HG03159 (cell line): Measurements from ENCODE around the gene GALNT7.

Experiments
- ATAC-seq: cut with Tn5 transposase; IDR thresholded peaks from one replicate; pipeline ENCODE4 v1.9.1; 2021; ENCODE audit warnings: mild to moderate bottlenecking, moderate library complexity; ENCODE audit not compliant: unreplicated experiment

GALNT7 gene

DNA sequence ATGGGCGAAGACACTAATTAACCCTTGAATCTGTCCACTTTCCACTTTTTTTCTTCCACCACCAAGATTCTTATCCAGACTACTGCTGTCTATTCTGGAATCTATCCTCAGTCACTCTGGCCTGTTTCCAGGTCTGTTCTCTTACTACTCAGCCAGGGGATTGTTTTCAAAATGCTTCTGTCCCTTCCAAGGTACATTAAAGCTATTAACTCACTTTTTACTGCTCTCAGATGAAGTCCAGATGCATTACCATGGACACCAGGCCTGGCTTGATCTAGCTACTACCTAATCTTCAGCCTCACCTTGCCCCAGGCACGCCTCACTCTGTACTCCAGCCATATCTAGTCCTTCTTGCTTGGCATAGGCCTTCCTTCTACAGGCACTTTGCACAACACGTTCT, 66.4 kb downstream of the GALNT7 start:
- ATAC-seq = no peak

DNA sequence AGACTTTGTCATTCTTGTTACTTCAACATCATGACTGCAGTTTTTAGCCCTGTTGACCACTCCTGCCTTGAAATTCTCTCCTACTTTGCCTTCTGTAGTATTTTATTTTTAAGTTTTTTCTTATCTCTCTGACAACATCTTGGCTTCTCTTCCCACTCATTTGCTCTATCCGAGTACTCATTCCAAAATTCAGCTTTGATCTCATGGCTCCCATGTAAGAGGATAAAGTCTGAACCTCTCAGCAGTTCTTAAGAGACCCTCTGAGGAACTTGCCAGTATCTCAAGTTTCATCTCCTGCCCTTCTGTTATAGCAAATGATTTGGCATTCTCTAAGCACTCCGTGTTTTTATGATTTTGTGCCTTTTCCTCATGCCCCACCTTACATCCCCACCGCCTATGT, 67.7 kb downstream of the GALNT7 start:
- ATAC-seq = no peak

DNA sequence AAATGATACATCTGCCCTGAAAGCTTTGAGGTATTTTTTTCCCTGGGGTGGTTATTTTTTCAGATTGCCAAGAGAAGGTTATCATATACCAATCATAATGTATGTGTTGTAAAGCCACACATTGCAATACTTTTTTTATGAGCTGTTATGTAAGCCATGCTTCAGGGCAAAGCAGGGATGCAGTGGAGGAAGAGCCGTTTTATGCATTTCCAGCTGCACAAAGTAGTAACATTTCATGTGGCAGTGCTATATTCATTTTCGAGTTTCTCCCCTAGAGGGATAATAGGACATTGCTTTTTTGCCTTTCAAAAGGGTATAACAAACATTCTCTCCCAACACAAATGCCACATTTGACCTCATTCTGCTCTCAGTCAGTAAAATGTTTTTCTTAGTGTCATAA, 68.5 kb downstream of the GALNT7 start:
- ATAC-seq = no peak

DNA sequence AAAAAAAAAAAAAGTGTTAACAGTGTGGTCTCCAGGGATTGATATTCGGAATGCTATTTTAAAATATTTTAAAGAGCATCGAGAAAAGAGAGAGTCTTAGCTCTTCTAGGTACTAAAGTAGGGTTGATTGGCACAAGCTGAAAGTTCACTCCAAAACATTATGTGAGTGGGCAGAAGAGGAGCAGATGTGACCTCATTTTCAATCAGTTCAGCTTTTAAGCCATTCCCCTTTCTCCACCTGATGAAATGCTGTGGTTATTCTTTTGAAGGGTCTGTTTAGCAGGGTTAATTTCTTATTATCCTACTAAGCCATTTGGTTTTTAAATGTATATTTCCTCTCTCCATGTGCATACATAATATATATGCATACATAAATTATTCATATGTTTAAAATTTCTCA, 69.2 kb downstream of the GALNT7 start:
- no peak for ATAC-seq

DNA sequence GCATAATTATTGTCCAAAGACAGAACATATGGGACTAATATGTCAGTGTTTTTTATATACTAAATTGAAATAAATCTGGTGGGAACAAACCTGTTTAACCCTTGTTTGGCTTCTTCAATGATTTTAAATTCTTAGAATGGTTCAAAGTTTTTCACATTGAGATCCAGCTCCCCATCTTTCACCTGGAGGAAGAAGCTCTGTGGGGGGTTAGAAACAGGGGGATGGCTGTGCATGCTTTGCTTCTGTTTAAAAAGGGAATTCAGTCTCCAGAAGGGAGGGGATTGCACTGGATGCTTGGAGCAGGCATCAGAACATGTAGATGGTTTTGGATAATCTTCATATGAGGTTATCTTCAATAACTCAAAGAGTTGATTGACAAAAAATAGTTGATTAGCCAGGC, 72.1 kb downstream of the GALNT7 start:
- ATAC-seq = no peak

DNA sequence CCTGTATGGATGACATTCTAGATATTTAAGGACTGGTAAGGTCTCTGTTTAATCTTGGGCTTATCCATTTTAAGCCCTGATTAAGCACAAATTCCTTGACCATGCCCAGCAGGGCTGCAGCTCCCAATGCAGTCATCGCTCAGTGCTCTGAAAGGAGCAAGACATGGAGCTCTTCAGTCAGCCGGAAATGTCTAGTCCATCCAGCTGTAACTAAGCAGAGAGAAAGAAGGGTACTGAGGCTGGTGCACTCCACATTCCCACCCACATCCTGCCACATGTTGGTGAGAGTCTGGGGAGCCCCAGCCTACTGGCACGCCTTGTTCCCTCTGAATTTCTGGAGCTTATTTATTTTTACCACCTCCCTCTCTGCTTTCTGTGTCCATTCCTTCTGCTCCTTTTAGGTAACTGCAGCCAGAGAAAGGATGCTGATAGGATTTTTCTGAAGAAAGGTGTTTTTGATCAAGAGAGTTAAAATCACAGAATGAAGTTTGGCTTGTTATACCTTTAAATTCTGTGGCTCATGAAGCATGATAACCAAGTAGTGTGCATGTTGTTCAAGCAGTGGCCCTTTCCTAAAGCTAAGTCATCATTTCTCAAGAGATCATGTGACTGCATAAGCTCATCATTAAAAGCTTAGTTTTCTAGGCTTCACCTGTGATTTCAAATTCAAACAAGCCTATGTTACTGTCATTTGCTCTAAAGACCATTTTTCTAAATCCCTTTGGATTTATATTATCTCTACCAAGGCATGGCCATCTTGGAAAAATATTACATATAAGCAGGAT, 74.0 kb downstream of the GALNT7 start:
- ATAC-seq = no peak

DNA sequence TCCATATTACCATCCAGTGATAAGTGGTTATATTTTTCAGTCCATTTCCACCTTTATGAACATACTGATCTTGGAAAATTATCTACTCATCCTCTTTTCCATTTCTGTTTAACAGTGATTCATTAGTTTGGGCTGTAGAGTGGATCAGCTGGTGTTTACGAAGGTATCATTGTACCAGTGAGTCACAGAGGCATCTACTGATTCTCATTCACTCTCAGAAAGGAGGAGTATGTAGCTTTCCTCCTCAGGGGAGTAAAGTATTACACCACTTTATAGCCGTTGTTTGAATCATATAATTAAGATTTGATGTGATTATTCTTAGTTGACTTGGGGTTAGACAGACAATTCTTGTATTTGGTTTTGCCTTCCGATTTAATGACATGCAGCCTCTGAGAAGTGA, 74.7 kb downstream of the GALNT7 start:
- ATAC-seq = no peak

DNA sequence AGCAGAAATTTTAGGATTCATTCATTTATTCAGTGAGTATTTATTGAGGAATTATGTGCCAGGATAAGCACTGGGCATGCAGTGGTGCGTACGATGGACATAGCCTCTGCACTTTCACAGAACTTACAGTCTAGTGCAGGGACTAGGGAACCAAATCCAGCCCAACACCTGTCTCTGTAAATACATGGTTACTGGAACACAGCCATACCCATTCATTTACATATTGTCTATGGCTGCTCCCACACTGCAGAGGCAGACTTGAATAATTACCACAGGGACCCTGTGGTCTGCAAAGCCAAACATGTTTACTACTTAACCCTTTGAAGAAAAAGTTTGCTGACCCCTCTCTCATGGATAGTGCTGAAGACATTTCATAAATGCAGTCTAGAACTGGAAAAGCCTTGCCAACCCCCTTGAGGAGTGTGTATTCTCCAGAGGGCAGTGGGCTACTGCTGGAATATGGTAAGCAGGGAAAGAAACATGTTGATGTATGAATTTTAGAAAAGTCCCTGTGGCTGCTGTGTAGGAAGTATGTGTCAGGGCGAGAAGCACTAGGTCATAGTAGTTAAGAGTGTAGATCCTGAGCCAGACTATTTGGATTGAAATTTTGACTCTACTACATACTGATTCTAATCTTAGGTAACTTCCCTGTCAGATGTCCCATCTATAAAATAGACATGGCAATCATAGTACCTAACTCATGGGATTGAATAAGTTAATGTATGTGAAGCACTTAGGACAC, 75.5 kb downstream of the GALNT7 start:
- peak; percentile 67 for ATAC-seq

DNA sequence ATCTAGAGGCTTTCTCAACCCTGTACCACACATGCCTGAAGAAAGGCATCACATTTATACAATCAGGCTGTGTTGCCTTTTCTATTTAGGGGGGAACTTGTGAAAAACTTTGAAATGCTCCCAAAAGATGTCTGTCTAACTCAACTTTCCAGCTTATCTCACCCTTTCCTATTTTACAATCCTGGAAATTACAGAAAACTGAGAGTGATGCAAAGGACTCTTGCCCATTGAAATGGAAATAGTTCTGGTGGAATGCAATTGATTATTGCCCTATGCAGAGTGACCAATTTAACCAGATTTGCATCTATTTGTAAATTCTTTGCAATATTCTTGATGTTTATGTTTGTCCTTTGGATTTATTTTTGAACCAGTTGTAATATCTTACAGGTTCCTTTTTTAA, 77.3 kb downstream of the GALNT7 start:
- ATAC-seq = no peak

DNA sequence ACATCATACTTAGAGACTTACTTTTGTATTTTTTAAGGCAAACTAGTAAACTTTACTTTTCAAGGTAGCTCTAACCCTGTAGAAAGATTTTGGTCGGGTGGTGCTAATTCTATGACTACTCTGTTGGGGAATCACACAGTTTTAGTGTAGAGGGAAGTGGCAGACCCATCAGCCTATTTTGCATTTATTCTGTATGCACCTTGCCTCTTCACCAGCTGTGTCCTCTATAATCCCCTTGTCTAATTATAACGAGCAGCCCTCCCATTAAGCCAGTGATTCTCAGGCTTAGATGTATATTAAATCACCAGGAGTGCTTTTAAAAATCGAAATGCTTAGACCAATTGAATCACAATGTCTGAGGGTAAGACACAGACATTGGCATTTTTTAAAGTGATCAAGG, 78.1 kb downstream of the GALNT7 start:
- peak; percentile 51 for ATAC-seq

DNA sequence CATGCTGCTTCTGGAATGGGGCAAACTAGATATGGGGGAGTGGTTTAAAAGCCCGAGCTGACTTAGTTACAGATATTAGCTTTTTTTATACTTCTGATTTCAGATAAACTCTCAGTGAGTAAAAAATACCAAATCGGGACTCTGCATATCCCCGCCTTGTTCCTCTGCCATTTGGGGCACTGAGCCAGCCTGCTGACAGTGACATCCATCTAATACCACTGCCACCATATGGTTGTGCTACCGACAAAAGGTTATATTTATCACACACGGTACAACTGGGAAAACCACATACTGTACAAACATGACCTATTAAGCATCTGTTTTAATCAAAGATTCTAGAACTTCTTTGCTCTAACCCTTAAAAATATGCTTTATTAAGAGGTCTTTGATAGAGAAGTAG, 78.7 kb downstream of the GALNT7 start:
- no peak for ATAC-seq

DNA sequence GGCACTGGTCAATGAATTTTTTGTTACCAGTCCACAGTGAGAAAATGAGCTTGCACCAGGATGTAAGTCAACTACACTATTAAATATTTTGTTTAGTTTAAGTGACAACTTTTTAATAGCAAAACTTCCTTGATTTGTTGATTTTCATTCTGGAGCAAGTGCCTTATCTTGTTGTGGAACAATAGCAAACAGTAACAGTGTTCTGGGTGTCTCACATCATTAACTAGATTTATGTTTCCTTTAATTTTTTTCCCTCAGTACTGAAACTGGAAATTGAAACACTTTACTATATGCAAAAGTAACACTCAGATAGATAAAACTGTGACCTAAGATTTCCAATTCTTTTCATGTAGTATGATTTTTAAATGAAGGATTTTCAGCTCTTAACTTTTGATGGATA, 80.1 kb downstream of the GALNT7 start:
- ATAC-seq = no peak

DNA sequence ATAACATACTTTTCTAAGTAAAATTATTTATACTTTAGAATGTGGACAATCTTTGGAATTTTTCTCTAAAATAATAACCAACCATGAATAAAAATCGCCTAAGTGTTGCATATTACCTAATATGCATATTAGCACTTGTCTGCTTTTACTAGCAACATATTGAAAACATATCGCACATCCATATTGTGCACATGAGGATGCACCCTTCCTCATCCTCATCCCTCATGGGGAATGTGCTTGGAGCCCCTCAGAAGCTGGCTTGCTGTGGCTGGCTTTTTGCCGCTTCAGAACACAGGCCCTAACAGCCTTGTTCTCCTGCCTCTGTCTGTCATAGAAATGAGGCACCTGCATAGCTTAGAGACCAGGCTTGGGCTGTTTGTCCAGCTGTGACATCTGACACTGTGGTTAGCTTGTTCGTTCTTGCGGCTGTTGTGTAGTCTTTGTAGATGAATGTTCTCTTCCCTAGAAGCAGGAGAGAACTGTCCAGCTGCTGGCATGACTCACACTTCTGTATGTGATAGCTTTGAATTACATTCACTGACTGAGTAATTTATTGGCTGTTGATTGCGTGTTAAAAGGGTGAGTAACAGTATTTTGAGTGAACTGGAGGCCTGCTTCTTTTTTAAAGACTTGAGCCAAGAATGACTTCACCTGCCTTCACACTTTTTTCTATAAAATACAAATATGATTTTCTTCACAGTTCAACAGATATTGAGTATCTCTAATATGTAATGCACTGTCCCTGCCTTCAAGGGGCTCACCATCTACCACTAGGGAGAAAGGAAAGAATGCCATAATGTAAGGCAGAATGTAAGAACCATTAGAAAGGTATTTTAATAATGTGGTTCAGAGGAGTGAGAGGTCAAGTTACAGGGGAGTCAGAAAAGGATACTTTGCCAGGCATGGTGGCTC, 83.7 kb downstream of the GALNT7 start:
- ATAC-seq = peak; percentile 95

DNA sequence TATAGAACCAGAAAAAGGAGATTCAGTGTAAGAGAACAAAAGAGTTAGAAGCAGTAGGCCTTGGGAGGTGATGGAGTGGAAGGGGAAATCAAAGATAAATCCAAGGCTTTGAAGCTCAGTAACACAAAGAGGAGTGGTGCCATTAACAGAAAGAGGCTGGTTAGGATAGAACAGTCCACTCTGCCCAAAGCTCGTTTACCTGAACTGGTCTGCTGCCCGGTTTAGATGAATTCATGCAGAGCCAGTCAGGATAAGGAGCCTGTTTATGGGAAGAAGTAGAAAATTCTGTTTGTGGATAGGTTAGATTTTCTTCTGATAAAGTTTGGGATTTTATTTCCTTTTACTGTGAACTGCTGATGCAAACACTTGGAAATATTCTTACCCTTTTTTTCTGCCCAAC, 85.0 kb downstream of the GALNT7 start:
- ATAC-seq = no peak

DNA sequence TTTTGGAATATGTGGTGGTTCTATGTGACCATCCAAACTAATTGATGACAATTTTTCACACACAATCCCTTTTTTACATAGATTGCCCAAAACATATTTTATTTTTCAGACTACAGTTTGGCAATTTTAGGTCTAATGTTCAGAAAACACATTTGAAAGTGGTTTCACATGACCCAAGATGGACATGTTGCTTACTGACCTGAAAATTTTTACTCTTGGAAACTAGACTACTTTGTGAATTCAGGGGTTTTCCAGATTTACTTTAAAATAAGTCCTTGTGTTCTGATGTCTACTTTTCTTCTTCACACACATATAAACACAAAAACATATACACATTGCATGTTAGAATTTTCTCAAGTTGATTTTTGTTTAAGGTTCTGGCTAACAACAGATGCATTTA, 86.0 kb downstream of the GALNT7 start:
- no peak for ATAC-seq

DNA sequence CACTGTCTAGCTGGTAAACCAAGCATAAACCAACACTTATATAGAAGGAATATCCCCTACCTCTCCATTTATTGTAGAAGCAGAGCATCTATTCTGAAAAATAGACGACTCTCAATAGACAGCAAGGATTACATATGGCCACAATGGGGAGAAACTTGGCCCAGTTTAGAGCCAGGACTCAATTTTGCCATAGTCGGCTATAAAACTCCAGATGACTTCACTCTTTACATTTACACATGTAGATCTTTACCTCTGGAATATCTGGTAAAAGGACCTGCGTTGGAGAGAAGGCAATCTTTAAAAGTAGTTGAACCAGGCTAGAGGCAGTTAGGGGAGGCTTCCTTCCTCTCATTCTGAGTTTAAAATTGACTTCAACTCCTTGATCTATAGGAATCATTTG, 88.2 kb downstream of the GALNT7 start:
- no peak for ATAC-seq

DNA sequence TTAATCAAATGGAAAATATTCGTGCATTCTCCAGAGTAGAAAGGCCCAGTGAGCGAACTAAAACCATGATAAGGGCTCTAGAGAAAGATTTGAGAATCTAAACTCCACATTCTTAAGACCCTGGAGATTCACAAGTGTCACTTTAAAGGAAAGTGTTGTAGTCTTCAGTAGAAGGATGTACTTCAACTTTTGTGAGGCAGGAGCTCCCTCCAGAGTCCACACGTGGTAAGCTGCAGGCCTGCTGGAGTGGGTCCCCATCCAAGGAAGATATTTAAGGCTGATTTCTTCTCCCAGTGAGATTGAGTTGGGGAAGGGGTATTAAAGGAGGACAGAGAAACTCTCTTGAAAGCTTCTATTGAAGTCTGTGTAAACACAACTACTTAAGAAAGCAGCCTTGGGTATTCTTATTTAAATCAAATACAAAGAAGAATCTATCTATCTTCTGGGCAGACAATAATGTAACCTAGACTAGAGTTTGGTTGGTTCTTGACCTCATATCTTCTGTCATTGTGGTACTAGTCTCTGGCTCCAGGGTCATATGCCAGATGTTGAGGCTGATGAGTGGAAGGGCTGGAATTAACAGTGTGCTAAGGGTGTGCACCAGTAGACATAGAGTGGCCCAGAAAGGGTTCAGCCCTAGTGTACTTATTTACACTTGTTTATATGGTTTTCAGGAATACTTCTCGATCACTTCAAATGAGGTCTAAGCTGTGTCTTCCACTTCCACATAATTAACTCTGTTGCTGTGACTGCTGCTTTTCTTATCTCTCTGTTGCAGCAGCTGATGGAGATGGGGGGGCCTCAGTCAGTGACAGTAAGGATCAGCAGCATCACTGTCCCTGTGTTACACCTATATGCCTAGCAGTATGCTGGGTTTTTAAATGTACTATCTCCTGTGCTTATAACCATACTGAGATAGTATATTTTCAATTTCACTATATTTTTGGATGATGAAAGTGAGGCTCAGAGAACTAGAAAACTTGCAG, 89.4 kb downstream of the GALNT7 start:
- peak; percentile 85 for ATAC-seq

DNA sequence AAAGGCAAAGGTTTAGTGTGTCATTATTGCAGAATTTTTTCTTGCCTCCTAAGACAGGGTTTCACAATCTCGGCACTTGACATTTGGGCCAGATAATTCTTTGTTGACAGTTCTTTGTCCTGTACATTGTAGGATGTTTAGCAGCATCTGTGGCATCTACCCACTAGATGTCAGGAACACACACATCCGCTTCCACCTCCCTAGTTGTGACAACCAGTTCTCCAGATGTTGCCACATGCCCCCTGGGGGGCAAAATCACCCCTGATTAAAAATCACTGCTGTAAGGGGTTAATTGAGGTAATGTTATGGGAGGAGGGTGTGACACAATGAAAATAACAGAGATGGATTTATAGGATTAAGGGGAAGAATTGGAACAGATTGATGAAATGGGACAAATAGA, 90.3 kb downstream of the GALNT7 start:
- no peak for ATAC-seq

DNA sequence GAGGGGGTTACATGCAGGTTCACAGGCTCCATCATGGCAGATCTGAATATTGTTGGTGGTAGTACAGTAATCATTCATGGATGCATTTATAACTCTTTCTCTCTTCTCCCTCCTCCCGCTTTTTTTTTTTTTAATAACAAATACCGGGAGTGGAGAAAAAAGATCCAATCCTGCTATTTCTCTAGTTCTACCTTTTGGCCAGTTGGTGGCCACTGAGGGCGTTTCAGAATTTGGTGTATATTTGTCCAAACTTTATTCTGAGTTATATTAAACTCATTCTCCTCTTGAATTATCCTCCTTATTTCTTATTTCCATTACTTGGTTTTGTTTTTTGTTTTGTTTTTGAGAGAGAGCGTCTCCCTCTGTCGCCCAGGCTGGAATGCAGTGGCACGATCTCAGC, 90.7 kb downstream of the GALNT7 start:
- ATAC-seq = no peak

DNA sequence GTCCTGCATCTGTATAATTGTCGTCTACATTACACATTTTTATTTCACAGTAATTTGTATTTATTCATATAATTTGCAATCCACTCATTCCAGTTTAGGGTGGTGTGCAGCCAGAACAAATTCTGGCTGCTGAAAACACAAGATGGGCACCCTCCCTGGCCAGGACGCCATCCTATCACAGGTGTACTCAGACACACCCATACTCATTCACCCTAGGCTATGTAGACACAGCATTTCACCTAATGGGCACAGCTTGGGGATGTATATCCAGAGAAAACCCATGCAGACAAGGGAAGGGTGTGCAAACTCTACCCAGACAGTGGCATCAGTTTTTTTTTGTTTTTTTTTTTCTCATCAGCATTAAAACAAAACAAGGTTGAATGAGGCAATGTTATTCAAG, 92.4 kb downstream of the GALNT7 start:
- no peak for ATAC-seq
